GM19025 (cell line): Measurements from ENCODE around the gene DEFB108B.
"Not testable (repeated sequence)": the region's sequence is repeated elsewhere in the genome, so short reads cannot be mapped to it uniquely, and the experiment has no call there.

Source experiments
- ATAC-seq: cut with Tn5 transposase; IDR thresholded peaks from one replicate; pipeline ENCODE4 v1.9.1; 2021; ENCODE audit warnings: mild to moderate bottlenecking, low read depth, moderate library complexity; ENCODE audit not compliant: unreplicated experiment

DEFB108B gene

GRCh38 chr11:71832811-71833210 lies at the start of gene DEFB108B:
Gene DEFB108B, plus strand, starts transcription at chr11:71833200. Its CDS starts 0 bp downstream, at chr11:71833200.
- not testable (repeated sequence) for ATAC-seq

- peak; percentile 21 for ATAC-seq
Observed at GRCh38 chr11:71786114-71786847, 46.7 kb upstream of the DEFB108B start.

DNA sequence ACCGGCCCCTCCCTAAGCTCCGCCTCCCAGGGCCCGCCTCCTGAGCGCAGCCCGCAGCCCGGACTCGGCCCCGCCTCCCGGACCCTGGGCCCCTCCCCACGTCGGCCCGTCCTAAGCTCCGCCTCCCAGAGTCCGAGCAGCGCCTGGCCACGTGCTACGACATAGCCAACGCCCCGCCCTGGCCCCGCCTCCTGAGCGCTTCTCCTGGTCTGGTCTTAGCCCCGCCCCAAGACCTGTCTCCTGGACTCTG lies 46.2 kb upstream of the DEFB108B start:
- ATAC-seq, result peak; percentile 96

- ATAC-seq, result peak; percentile 73
Observed at GRCh38 chr11:71787098-71787823, 45.7 kb upstream of the DEFB108B start.

GRCh38 chr11:71787824-71788454 lies 45.1 kb upstream of the DEFB108B start:
- not testable (repeated sequence) for ATAC-seq

DNA sequence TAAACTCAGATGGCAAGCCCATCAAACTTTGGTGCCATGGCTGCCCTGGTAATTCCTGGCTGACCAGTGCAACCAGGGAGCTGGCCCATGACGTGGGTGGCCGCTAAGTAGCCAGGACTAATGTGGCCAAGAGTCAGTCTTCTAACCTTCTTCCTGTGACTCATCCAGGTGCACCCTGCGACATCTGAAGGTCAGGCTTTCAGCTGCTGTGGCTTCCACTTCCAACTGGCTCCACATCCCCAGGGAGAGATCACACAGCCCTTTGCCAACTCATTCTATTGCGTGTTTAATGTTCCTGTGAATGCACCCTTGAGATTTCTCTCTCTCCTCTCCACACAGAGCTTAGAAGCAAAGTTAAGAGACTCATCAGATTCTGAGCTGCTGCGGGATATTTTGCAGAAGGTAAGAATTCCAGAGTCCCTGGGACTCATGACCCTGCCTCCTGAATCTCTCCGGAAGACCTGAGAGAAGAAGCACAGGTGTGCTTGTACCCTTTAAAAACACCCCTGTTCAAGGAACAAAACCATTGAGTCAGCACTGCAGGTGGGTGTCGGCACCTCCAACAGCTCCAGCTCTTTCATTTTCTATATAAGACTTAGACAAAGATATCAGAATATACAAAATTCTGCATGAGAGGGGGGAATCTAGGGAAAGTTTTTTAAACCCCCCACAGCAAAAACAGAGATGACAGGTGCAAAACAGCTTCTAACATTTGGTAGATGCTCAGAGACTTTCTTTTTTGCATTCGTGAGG lies 43.4 kb upstream of the DEFB108B start:
- ATAC-seq, result not testable (repeated sequence)

- ATAC-seq, result not testable (repeated sequence)
Observed at GRCh38 chr11:71791111-71791510, 41.9 kb upstream of the DEFB108B start.

- ATAC-seq, result not testable (repeated sequence)
Observed at GRCh38 chr11:71792621-71793235, 40.3 kb upstream of the DEFB108B start.

DNA sequence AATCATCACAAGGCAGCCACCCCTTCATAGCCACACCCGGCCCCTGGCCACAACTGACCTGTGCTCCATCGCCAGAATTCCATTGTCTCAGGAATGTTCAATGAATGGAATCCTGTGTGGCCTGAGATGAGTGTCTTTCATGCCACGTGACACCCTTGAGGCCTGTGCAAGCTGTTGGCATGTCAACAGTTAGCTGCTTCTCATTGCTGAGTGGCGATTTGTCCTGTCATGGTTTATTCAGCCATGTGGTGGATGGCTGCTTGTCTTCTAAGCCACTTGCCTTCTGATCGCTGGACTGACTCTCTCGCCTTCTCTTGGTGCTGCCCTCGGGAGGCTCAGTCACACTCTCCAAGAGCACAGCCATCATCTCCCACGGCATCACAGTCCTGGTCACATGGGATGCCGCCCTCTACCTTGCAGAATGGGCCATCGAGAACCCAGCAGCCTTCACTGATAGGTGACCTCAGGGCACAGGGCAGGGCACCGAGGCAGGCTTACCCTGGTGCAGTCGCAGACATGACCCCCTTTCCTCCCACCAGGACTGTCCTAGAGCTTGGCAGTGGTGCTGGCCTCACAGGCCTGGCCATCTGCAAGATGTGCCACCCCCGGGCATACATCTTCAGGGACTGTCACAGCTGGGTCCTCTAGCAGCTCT lies 38.5 kb upstream of the DEFB108B start:
- ATAC-seq, result not testable (repeated sequence)

DNA sequence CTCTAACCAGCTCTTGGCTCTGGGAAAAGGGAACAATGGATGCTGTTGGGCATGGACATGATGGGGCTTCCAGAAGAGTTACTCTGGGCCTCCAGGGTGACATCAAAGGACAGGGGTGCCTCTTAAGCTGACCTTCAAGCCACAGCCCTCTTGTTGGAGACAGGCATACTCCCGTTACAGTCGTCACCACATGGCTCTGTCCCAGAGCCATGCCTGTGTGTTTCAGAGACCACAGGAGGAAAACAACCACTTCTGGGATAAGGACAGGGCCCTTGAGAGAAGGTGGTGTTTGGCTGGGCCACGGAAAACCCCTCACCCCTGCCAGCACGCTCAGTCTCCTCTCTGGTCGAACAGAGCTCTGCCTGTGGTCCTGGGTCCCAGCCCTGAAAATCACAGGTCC lies 37.8 kb upstream of the DEFB108B start:
- ATAC-seq, result not testable (repeated sequence)

GRCh38 chr11:71796016-71796415 lies 37.0 kb upstream of the DEFB108B start:
- not testable (repeated sequence) for ATAC-seq

DNA sequence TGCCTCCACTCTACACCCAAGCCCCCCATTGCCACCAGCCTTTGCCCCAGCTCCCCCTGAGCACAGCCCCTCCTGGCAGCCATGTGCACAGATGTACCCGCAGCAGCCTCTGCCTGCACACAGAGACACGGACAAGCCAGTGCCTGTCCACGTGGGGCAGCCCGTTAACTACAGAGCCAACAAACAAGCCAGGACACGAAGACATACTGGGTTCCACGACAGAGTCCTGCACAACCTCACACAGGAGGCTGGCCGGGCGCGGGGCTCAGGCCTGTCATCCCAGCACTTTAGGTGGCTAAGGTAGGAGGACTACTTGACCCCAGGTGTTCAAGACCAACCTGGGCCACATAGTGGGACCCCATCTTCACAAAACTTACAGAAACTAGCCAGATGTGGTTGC lies 36.2 kb upstream of the DEFB108B start:
- ATAC-seq, result not testable (repeated sequence)

DNA sequence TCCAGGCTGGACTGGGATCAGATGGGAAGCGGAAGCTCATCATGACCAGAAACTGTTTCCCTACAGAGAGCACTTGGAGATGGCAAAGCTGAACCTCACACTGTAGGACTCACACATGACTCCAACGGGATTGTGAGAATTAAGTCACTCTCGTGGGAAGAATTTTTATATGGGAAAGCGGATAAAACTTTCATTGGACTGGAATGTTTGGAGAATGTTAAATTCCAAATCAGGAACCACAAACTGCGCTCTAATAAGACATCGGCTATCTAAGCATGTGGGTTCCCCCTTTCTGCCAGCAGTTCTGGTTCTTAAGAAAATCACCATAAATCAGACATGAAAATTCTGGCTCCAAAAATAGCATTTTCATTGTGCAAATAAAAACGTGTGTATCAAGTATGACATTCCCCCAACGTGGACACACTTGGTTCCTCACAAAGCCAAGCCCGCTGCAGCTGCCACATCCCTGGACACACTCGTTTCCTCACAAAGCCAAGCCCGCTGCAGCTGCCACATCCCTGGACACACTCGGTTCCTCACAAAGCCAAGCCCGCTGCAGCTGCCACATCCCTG lies 33.4 kb upstream of the DEFB108B start:
- not testable (repeated sequence) for ATAC-seq

DNA sequence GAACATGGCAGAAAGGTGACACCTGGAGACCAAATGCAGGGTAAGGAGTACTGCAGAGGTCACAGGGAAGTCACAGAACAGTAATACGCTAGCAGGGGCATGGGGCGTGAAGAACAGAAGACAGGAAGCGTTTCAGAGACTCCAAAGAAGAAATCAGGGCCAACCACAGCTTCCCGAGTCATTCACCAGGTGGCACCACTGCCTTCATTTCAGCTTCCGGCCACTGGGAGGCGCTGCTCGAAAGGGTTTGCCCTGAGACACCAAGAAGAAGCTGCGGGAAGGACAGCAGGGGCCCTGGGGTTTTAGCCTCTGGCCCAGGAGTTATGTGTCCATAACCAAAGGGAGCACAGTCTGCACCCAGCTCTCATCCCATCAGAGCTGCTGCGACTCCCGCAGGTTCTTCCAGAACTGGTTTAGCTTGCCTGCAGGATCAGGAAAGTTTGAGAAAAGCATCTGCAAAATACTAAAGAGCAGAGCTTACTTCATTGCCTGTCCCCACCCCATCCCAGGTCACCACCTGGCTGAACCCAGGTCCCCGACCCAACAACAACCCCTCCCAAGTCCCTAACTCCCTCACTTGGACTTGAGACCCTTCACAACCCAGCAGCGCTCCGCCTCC lies 32.6 kb upstream of the DEFB108B start:
- ATAC-seq, result not testable (repeated sequence)

DNA sequence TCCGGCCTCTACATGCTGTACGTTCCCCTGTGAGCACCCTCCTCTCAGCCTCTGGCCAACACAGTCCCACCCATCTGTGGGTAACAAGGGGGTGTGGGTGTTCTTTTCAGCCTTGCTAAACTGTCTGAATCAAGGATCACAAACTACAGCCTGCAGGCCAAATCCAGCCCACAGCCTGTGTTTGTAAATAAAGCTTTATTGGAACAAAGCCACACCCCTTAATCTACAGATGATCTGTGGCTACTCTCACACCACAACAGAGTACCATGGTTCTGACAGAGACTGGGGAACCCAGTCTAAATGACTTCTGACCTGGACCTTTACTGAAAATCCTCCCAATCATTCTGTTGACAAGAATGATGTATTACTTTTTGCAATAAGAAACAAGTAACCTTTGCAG lies 32.0 kb upstream of the DEFB108B start:
- not testable (repeated sequence) for ATAC-seq

DNA sequence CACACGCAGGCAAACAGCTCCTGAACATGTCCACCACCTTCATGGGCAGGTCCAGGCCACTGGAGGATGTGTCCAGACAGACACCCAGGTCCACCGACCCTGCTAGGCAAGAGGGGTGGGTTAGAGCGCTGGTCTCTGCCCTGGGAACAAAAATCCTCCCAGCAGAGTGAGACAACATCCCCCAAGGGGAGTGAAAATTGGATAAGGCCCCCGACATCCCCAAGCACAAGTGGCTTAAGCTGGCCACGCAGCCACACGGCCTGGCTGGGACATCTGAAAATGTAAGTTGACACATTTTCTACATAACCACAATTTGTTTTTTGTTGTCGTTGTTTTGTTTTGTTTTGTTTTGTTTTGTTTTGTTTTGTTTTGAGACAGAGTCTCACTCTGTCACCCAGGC lies 30.1 kb upstream of the DEFB108B start:
- not testable (repeated sequence) for ATAC-seq

DNA sequence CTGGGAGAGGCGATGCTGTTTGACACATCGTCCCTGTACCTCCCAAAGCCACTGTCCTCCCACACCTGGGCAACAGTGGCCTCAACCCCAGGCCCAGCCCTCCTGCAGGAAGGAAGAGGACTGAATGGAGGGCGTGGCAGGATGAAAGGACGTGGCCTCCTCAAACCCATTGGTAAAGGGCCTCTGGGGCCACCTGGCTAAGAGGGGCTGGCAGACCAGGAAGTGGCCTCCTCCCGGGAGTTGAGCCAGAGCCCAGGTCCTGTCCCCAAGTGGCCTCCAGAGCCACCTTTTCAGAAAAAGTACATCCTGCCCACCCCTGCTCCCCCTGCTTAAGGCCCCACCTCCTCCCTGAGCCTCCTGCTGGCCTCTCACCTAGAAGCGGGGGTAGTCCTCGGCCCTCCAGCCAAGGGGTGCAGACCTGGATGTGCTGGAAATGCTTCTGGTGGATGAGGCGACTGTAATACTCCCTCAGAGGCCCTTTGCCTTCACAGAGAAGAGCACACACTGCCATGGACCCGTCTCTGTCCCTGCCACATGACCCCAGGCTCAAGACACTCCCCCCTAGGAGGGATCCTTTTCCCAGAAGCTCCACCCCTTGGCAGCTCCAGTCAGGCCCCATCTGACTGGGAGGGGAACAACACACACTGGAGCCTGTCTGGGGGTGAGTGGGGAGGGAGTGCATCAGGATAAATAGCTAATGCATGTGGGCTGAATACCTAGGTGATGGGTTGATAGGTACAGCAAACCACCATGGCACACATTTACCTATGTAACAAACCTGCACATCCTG lies 28.6 kb upstream of the DEFB108B start:
- ATAC-seq, result not testable (repeated sequence)

DNA sequence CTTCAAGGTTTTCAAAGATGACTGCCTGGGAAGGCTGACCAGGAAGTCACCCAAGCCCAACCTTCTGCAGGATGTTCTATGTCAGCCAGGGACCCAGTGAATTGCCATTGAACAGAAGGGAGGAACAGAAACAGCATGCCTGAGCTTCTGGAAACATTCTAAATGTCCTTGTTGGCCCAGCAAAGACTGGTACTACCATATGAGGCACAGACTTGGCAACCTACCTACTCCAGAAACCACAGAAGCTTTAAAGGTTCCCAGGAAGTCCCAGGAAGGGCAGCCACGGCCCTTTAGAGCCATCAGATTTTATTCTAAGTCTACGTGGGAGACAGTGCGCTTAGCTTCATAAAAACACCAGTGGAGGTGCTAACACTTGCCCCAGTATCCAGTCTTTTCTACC lies 20.5 kb upstream of the DEFB108B start:
- not testable (repeated sequence) for ATAC-seq
